ENCODE measurements around the gene ZNF841. TPM values are rescaled to one million over a fixed set of nuclear protein-coding genes. Genes with fewer than 3 reads are reported as not detected.

Gene ZNF841
- total RNA-seq, 1 donor from 2014 or later, result 25.4 TPM

DNA sequence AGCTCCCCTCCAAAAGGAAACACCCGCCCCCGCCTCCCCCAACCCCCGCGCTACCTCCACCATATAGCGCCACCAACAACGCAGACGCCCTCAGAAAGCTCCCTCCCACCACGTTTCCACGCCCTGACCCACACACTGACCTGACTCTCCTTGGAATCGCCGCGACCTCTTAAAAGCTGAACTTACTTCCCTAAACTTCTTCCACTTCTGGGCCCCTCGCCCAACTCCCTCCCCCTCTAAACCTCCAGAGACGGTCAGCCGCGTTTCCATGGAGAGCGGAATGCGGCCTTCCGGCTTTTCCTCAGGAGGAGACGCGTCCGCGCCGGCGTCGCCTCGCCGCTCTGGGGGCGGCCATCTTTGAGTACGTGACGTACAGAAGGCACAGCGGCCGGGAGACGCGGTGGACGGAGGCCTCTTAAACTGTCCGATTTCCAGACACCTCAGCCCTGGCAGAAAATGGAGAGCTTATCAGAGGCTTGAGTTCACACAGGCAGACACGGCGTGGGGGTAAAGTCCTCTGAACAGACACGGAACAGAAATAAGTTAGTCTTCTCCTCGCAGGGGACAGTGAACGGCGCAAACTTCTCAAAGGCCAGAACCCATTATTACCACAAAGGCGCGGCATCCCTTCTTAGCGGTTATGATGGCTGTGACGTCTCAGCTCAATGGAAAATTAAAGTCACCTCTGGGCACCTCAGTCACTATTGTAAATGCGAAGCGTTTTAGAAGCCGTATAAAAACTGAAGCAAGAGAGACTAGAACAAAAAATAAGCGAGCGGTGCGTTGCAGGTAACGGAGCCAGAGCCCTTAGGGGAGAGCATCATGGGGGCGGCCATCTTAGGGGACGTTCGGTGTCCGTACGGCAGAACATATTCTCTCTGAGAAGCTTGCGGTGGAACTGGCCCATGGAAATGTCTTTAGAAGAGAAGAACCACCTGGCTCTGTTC is 46.7 kb downstream of the ZNF841 start, which contains the start of gene ZNF432:
ZNF432 (minus strand) TSS at position 284 of the 947 bp plus-strand sequence. CDS start 1,970 bp downstream, outside the sequence.
- Mint-ChIP-seq H3K4me3 (ENCODE audit: unreplicated experiment) (peak within 1 kb of the TSS; percentile 96), H3K27me3 (ENCODE audit: unreplicated experiment) (peaks cover 15% of the 10 kb centered on the region), H3K4me1 (ENCODE audit: low read depth, unreplicated experiment) (peaks cover 1% of the 10 kb centered on the region), H3K36me3 (ENCODE audit: unreplicated experiment) (peaks cover 26% of the 10 kb centered on the region), H3K9me3 (ENCODE audit: unreplicated experiment) (peaks cover 24% of the 10 kb centered on the region), H3K27ac (ENCODE audit: unreplicated experiment) (peak within 1 kb of the TSS; percentile 100)
- TF ChIP-seq, protein P1, sequence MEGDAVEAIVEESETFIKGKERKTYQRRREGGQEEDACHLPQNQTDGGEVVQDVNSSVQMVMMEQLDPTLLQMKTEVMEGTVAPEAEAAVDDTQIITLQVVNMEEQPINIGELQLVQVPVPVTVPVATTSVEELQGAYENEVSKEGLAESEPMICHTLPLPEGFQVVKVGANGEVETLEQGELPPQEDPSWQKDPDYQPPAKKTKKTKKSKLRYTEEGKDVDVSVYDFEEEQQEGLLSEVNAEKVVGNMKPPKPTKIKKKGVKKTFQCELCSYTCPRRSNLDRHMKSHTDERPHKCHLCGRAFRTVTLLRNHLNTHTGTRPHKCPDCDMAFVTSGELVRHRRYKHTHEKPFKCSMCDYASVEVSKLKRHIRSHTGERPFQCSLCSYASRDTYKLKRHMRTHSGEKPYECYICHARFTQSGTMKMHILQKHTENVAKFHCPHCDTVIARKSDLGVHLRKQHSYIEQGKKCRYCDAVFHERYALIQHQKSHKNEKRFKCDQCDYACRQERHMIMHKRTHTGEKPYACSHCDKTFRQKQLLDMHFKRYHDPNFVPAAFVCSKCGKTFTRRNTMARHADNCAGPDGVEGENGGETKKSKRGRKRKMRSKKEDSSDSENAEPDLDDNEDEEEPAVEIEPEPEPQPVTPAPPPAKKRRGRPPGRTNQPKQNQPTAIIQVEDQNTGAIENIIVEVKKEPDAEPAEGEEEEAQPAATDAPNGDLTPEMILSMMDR (IDR thresholded peaks at IDR 0.05; ENCODE audit: partially characterized antibody, unreplicated experiment), result no peak
- DNase-seq, result peak; percentile 93

DNA sequence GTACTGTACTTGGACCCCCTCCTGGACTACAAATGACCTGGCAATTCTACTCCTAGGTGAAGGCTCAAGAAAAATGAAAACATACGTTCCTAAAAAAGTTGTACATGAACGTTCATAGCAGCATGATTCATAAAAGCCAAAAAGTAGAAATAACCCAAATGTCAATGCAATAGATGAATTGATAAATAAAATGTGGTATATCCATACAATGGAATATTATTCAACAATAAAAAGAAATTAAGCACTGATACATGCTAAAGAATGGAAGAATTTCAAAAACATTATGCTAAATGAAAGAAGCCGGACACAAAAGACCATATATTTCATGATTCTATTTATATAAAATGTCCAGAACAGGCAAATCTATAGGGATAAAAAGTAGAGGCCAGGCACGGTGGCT is 56.4 kb downstream of the ZNF841 start:
- peaks cover 3% of the 10 kb centered on the region for H3K27me3 Mint-ChIP-seq (ENCODE audit: unreplicated experiment)
- no peaks in the 10 kb centered on the region for H3K4me1 Mint-ChIP-seq (ENCODE audit: low read depth, unreplicated experiment)
- H3K4me3 Mint-ChIP-seq (ENCODE audit: unreplicated experiment), result no peak overlapping the region
- TF ChIP-seq, protein P1 (IDR thresholded peaks at IDR 0.05; ENCODE audit: partially characterized antibody, unreplicated experiment), result no peak
- peaks cover 65% of the 10 kb centered on the region for H3K36me3 Mint-ChIP-seq (ENCODE audit: unreplicated experiment)
- no peak for DNase-seq
- H3K9me3 Mint-ChIP-seq (ENCODE audit: unreplicated experiment), result peaks cover 6% of the 10 kb centered on the region
- no peak overlapping the region for H3K27ac Mint-ChIP-seq (ENCODE audit: unreplicated experiment)

DNA sequence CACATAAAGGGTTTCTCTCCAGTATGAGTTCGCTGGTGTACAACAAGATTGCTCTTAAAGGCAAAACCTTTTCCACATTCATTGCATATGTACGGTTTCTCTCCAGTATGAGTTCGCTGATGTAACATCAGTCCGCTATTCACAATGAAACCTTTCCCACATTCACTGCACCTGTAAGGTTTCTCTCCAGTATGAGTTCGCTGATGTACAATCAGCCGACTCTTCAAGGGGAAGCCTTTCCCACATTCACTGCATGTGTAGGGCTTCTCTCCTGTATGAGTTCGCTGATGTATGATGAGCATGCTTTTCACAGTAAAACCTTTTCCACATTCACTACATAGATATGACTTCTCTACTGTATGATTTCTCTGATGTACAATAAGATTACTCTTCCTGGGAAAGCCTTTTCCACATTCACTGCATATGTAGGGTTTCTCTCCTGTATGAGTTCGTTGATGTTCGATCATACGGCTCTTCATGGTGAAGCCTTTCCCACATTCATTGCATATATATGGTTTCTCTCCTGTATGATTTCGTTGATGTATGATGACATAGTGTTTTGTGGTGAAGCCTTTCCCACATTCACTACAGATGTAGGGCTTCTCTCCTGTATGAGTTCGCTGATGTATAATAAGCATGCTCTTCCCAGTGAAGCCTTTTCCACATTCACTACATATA is 61.4 kb downstream of the ZNF841 start:
- H3K4me1 Mint-ChIP-seq (ENCODE audit: low read depth, unreplicated experiment), result no peaks in the 10 kb centered on the region
- H3K36me3 Mint-ChIP-seq (ENCODE audit: unreplicated experiment), result peaks cover 73% of the 10 kb centered on the region
- no peak for DNase-seq
- H3K4me3 Mint-ChIP-seq (ENCODE audit: unreplicated experiment), result no peak overlapping the region
- H3K9me3 Mint-ChIP-seq (ENCODE audit: unreplicated experiment), result peaks cover 8% of the 10 kb centered on the region
- no peaks in the 10 kb centered on the region for H3K27me3 Mint-ChIP-seq (ENCODE audit: unreplicated experiment)
- no peak overlapping the region for H3K27ac Mint-ChIP-seq (ENCODE audit: unreplicated experiment)
- TF ChIP-seq, protein P1 (IDR thresholded peaks at IDR 0.05; ENCODE audit: partially characterized antibody, unreplicated experiment), result no peak

DNA sequence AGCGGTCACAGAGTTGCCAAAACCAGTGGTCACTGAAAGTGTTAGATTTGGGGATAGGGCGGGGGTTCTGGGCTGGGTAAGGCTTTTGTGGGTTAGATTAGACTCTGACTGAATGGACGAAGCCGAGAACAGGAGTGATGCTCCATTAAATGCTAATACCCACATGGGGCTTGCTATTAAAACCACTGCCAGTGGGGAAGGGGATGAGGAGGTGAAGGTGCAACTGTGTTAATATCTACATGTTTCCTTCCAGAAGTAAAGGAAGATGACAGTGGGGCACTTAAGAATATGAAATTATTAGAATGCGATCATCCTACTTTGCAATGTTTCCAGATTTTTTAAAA is 66.8 kb downstream of the ZNF841 start:
- Mint-ChIP-seq H3K36me3 (ENCODE audit: unreplicated experiment) (peaks cover 44% of the 10 kb centered on the region), H3K27ac (ENCODE audit: unreplicated experiment) (peak overlapping the region; percentile 98), H3K4me3 (ENCODE audit: unreplicated experiment) (peak overlapping the region; percentile 96), H3K4me1 (ENCODE audit: low read depth, unreplicated experiment) (peaks cover 6% of the 10 kb centered on the region), H3K27me3 (ENCODE audit: unreplicated experiment) (peaks cover 10% of the 10 kb centered on the region), H3K9me3 (ENCODE audit: unreplicated experiment) (peaks cover 8% of the 10 kb centered on the region)
- DNase-seq, result no peak
- TF ChIP-seq, protein P1 (IDR thresholded peaks at IDR 0.05; ENCODE audit: partially characterized antibody, unreplicated experiment), result no peak
